MM.1S (cell line): Measurements from ENCODE around the gene ASIC4.

ENCODE experiments used
- CTCF ChIP-seq: fragments of 300-600 bp; sonication (generic); IDR thresholded peaks from 2 replicates; pipeline ENCODE4 v1.5.1; 2016; ENCODE audit warnings: antibody characterized with exemption, low read length, mixed read lengths
- EZH2 ChIP-seq: fragments of 300-600 bp; sonication (generic); optimal IDR thresholded peaks from 2 replicates; pipeline ENCODE3; 2017; ENCODE audit warnings: low read depth, mild to moderate bottlenecking, antibody characterized with exemption, low read length, mixed read lengths
- EZH2phosphoT487 ChIP-seq: fragments of 300-600 bp; sonication (generic); IDR thresholded peaks from 2 replicates; pipeline ENCODE4 v1.6.1; 2018; ENCODE audit warnings: antibody characterized with exemption, low read length

GRCh38 chr2:219466816-219467735 is 47.2 kb upstream of the ASIC4 start:
- TF ChIP-seq CTCF (no peak), EZH2phosphoT487 (no peak), EZH2 (no peak)
